H1 (cell line): Measurements from ENCODE around the gene FBN2.

Source experiments
- CEBPB ChIP-seq: IDR thresholded peaks from 2 replicates; pipeline ENCODE4 v1.6.1; 2012; ENCODE audit warnings: low read depth, low read length
- CTCF ChIP-seq, 3 experiments: IDR thresholded peaks; 1 replicate in 2 of 3; 2 replicates in 1 of 3; pipeline versions ENCODE4 v1.5.1 to v1.6.1; 2011; ENCODE audit warnings: low read length in 3 of 3, mild to moderate bottlenecking in 3 of 3, inconsistent platforms in 2 of 3, low read depth in 1 of 3, moderate library complexity in 1 of 3; ENCODE audit not compliant: insufficient read depth in 1 of 3; ENCODE audit errors: control extremely low read depth in 1 of 3
- EGR1 ChIP-seq: IDR thresholded peaks from 2 replicates; pipeline ENCODE4 v1.6.1; 2011; ENCODE audit warnings: low read depth, low read length, borderline replicate concordance
- GTF2F1 ChIP-seq: IDR thresholded peaks from 2 replicates; pipeline ENCODE4 v1.6.1; 2012; ENCODE audit warnings: low read depth, low read length, improper control_type of control experiment, borderline replicate concordance
- POLR2A ChIP-seq, 2 experiments: IDR thresholded peaks; 1 replicate in 1 of 2; 2 replicates in 1 of 2; pipeline ENCODE4 v1.6.1; 2011; ENCODE audit warnings: low read depth in 2 of 2, low read length in 2 of 2, mild to moderate bottlenecking in 2 of 2; ENCODE audit errors: control extremely low read depth in 1 of 2
- RXRA ChIP-seq: IDR thresholded peaks from 2 replicates; pipeline ENCODE4 v1.6.1; 2011; ENCODE audit warnings: low read depth, mild to moderate bottlenecking, low read length, moderate library complexity; ENCODE audit not compliant: insufficient read depth

GRCh38 chr5:128300181-128300580, 237.9 kb downstream of the FBN2 start:
- TF ChIP-seq EGR1: no peak
- TF ChIP-seq RXRA: no peak
- no peak for TF ChIP-seq CTCF (IDR thresholded peaks at IDR 0.05; ENCODE audit: control extremely low read depth in 1 of 3, insufficient read depth in 1 of 3, low read depth in 1 of 3, low read length in 3 of 3)
- TF ChIP-seq POLR2A (IDR thresholded peaks at IDR 0.05; ENCODE audit: control extremely low read depth in 1 of 2, low read depth in 2 of 2, low read length in 2 of 2): no peak
- TF ChIP-seq CEBPB: no peak
- TF ChIP-seq GTF2F1: no peak
